ENCODE results near the gene RAB11A.
"Not testable (repeated sequence)": the region's sequence is repeated elsewhere in the genome, so short reads cannot be mapped to it uniquely, and the experiment has no call there.

The RAB11A gene

DNA sequence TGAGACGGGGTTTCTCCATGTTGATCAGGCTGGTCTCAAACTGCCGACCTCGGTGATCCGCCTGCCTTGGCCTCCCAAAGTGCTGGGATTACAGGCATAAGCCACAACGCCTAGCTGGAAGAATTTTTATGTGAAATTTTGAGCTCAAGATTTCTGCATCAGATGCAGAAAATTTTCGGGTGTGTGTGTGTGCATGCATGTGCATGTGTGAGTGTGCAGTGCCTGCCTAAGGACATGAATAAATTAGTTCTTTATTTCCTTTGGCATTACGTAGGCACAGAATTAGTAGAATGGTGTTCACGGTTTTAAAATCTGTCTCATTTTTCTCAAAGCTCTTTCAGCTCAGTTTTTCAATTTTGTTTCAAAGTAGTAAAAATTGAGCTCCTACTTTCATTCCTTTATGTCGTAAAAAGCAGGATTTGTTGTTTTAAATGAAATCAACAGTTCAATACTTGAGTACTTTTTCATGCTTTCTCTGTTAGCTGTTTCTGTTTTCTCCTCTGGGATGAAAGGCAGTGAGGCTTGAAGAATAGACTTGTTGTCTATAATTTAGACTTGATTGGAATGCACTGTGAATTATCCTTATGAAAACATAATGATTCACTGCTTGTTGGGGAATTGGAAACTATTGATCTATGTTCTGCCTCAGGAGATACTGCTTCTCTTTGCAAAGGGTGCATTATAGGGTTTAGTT, 23.3 kb upstream of the RAB11A start:
- DNase-seq: no peak

DNA sequence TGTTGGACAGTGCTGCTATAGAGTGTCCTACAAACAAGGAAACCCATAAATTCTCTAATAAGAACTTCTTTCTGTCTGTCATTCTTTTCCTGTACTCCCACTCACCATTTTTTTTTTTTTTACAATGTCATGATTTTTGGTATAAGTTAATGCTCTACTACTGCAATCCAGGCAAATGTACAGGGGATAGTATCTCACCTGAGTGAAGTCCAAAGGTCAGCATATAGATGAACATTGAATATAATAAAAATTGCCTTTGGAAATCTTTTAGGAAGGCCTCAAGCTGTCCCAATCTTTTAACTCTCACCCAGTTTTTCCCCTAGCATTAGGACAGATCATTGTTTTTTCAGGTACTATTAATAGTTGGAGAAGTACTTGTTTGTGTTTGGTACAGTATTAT, 21.3 kb upstream of the RAB11A start:
- no peak for DNase-seq

DNA sequence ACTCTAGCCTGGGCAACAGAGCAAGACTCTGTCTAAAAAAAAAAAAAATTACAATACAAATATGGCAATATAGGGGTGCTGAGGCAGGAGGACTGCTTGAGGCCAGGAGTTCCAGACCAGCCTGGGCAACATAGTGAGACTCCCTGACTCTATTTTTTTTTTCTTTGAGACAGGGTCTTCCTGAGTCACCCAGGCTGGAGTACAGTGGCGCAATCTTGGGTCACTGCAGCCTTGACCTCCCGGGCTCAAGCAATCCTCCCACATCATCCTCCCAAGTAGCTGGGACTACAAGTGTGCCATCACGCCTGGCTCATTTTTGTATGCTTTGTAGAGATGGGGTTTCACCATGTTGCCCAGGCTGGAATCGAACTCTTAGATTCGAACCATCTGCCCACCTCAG, 17.3 kb upstream of the RAB11A start:
- DNase-seq: no peak

DNA sequence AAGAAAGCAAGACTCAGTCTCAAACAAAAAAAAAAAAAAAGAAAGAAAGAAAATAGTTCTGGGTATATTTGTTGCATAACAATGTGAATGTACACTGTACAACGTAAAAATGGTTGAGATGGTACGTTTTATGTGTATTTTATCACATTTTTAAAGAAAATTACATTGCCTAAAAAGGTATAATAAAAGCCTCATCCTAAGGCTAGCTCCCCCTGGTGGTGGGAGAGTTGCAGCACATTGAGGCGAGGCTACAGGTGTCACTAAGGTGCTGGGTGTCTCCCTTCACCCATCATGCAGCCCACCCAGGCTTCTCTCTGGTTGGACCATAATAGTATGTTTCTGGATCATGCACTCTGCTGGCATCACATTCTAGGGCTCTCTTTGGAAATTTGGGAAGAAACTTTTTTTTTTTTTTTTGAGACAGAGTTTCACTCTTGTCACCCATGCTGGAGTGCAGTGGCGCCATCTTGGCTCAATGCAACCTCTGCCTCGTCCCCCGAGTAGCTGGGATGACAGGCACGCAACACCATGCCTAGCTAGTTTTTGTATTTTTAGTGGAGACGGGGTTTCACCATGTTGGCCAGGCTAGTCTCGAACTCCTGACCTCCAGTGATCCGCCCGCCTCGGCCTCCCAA, 12.4 kb upstream of the RAB11A start:
- DNase-seq: peak; percentile 19

DNA sequence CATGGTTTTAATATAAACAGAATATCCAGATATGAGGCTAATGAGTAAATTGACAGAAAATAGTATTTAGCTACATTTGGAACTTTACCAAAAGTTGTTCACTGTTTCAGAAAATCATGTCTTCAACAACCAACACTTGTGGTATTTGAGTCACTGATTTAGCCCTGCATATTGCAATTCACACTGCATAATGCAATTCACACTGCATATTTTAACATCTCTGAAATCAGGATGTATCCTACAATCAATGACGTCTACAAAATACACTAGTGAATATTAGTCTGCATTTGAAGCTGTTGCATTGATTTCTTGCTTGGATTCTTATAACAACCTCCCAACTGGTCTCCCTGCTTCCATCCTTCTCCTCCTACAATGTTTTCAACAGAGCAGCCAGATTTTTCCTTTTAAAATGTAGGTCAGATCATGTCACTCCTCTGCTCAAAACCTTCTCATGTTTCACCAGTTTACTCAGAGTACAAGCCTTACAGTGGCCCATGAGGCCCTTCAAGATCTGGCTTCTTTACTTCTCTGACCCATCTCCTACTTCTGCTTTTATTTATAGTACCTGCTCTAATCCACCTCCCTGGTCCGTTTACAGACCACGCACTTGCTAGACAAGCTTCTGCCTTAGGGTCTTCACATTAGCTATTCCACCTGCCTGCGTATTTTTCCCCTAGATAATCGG, 11.4 kb upstream of the RAB11A start:
- no peak for DNase-seq

DNA sequence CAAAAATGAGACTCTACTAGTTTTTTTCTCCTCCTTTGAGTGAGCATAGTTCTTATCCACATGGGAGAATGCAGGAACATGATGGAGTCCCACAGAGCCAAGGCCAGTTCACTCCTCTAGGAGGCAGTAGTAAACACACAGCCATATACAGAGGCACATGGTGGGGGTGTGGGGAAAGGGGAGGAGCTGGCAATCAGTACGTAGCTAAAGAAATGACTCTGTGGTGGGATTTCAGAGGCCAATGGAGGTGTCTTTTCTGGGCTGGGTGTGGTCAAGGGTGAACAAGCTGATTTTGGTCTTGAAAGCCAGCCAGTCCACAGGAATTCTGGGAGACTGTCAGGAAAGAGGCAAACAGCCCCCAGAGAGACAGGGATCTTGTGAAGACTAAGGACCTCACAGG, 6.6 kb upstream of the RAB11A start:
- peak; percentile 49 for DNase-seq

DNA sequence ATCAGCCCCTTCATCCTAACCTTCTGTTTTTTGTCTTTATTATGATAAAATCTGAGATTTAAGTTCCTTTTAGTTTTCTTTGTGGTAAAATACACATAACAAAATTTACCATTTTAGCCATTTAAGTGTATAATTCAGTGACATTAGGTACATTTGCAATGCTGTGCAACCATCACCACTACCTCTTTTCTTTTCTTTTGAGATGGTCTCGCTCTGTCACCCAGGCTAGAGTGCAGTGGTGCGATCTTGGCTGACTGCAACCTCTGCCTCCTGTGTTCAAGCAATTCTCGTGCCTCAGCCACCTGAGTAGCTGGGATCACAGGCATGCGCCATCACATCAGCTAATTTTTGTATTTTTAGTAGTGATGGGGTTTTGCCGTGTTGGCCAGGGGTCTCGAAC, 6.2 kb upstream of the RAB11A start:
- no peak for DNase-seq

DNA sequence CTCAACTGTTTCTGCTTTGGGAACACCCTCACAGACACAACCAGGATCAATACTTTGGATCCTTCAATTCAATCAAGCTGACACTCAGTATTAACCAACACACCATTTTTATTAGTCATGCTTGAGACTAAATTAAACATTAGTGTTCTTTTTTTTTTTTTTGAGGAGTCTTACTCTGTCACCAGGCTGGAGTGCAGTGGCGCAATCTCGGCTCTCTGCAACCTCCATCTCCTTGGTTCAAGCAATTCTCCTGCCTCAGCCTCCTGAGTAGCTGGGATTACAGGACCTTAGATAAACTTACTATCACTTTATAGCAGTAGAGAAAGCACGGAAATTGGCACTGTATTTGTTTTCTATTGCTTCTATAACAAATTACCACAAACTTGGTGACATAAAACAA, 2.0 kb upstream of the RAB11A start:
- DNase-seq: no peak

DNA sequence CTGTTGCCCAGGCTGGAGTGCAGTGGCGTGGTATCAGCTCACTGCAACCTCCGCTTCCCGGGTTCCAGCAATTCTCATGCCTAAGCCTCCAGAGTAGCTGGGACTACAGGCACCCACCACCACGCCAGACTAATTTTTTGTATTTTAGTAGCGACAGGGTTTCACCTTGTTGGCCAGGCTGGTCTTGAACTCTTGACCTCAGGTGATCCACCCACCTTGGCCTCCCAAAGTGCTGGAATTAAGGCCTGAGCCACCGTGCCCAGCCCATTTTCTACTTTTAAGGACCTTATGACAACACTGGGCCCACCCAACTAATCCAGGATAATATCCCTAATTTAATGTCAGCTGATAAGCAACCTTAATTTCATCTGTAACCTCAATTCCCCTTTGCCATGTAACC, 1.4 kb upstream of the RAB11A start:
- DNase-seq: not testable (repeated sequence)

DNA sequence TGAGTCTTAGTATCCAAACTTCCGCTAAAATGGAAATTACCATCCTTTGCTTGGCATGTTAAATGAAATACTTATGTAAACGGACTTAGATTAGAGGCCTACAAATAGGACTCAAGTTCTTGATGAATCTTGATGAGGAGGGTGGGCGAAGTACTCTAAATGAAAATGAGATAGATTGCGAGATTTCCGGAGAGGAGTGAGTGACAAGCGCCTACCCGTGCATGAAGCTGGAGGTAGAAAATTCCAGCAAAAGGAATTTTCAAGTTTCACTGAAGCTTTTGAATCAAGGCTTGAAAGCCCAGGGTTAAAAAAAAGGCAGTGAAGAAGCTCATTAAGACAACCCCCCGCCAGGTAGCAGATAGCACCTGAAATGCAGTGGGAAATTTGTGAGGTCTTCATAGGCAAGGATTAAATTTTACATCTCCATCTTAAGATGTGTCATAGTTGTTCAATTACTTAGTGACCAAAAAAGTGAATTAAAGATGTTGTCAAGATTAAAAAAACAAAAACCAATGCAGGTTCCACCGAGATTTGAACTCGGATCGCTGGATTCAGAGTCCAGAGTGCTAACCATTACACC, 655 bp upstream of the RAB11A start:
- DNase-seq: no peak

DNA sequence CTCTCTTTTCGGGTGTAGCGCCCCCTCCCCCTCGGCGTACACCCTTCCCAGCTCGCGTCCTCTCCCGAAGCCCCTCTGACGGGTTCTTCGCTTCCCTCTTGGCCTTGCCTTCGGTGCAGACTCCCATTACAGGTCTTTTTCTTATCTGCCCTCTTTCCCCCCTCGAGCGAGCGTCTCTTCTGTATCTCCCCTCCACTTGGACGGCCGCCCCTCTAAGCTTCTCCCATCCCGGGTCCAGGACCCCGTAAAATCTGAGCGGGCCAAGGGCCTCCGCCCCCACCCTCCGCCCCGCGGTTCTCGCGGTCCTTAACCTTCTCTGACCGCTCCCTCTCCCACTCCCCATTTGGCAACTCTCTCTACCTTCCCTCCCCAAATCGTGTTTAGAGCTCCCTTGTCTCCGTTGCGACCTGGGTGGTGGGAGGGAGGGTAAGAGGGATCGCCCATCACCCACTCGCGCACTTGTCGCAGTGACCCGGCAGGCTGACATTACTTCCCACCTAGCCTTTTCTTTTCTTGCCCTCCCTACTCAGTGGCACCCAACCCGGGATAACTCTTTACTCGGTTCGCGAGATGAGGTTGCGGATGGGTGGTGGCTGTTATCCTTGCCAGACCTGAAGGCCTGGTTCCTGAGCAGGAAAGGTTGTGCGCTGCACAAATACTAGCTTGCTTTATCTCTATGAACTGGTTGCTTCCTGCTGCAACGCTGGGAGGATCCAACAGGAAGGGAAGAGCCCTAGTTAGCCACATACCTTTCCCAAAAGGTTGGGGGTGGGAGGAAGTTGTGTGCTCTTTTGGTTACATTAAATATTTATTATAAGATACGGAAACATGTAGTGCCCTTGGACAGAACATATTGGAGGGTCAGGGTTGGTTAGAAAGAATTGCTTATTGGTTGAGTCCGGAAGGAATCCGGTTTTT, 922 bp downstream of the RAB11A start:
- DNase-seq: peak; percentile 52

DNA sequence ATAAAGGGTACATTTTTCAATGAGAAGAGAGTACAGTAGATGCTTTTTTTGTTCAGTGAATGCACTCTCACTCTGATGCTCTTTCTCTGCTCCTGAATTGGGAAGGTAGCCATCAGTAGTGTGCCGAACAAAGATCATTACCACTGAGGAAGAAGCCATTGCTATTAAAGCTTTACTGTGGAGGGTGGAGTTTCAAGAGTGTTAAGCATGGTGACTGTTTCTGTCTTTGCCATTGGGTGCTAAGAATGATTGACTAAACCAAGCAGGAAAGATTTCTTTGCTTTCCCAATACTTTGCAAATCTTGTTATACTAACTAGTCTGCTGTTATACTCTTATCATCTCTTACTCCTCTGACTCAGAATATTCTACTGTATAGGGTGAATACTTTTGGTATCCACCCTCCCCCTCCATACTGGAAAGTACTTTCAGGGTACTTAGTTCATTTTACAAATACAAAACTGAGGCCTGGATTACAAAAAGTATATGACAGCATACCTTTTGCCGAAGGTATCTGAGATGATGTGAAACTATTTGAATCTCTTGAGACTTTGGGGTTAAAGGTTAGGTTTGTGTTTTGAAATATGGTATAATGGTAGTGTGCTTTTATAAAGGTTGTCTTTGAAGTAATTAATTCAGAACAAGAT, 1.7 kb downstream of the RAB11A start:
- peak; percentile 17 for DNase-seq

DNA sequence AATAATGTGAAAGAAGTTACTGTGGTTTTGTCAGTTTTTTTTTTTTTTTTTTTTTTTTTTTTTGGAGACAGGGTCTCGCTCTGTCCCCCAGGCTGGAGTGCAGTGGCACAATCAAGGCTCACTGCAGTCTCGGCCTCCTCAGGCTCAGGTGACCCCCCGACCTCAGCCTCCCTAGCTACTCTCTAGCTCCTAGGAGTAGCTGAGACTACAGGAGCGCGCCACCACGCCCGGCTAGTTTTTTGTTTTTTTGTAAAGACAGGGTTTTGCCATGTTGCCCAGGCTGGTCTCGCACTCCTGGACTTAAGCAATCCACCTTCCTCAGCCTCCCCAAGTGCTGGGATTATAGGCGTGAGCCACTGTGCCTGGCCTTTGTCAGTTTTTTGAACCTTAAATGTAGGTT, 2.6 kb downstream of the RAB11A start:
- DNase-seq: not testable (repeated sequence)

DNA sequence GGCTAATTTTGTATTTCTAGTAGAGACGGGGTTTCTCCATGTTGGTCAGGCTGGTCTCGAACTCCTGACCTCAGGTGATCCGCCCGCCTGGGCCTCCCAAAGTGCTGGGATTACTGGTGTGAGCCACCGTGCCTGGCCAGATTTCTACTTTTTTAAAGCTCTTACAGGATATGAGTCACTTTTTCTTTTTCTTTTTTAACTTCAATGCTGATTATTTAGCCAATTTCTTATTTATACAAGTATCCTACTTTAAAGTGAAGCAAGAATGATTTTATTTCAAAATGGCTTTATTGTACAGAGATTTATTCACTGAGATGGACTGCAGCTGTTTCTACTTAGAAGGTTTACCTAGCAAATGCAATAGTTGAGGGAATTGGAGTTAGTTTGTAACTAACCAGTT, 3.3 kb downstream of the RAB11A start:
- DNase-seq: not testable (repeated sequence)

DNA sequence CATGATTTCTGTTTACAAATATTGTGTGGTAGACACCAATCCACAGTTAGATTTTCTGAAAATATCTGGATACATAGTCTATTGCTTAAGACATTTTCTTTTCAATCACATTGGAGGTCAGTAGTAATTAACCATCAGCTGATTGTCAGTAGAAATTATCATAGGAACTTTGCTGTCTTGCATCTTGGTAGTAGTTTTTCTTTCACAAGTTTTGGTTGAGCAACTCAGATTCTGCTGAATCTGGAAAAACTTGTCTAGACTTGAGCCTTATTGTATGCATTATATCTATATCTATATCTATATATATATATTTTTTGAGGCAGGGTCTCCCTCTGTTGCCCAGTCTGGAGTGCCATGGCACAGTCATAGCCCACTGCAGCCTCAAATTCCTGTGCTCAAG, 4.0 kb downstream of the RAB11A start:
- no peak for DNase-seq

DNA sequence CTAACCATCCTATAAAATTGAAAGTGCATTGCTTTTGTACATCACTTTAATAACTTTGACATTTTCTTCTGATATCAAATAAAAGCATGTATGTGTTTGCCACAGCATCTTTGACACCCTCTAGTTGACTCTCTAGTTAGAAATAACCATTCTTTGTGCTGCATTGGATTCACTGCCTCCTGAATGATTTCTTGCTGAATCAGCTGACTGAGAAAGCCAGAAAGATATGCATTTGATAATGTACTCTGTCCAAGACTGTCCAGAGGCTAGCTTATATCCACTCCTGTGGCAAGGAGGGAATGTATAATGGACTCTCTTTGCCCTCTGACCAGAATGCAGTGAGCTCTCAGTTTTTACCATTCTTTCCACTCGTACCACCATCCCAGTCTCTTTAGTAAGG, 6.2 kb downstream of the RAB11A start:
- DNase-seq: no peak

DNA sequence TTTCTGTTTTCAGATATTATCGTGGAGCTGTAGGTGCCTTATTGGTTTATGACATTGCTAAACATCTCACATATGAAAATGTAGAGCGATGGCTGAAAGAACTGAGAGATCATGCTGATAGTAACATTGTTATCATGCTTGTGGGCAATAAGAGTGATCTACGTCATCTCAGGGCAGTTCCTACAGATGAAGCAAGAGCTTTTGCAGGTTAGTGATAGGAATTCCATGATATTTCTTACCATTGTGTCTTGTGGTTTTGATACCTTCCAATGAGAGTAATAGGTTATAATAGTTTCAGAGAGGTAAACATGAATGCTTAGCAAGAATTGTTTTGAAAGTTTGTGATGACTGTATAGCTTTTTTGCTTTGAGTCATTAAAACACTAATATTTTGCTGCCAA, 8.5 kb downstream of the RAB11A start:
- no peak for DNase-seq

DNA sequence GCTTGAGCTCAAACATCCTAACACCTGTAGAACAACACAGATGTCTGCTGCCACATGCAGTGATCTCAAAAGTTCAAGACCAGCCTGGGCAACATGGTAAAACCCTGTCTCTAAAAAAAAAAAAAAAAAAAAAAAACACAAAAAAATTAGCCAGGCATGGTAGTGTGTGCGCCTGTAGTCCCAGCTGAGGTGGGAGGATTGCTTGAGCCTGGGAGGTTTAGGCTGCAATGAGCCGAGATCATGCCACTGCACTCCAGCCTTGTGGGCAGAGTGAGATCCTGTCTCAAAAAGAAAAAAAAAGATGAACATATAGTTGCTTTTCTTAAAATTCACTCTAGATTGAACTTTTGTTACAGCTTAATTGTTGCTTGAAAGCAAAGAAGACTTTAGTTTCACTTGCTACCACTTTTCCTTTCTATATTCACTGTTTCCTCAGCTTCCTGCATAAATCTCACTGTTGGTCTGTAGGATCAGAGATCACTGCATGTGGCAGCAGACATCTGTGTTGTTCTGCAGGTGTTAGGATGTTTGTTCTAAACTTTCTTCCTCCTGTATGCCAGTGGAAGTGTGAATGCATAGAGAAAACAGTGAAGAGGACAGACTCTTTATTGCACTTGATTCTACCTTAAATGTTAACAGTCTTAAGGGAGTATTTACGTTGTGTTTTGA, 12.6 kb downstream of the RAB11A start:
- DNase-seq: no peak

DNA sequence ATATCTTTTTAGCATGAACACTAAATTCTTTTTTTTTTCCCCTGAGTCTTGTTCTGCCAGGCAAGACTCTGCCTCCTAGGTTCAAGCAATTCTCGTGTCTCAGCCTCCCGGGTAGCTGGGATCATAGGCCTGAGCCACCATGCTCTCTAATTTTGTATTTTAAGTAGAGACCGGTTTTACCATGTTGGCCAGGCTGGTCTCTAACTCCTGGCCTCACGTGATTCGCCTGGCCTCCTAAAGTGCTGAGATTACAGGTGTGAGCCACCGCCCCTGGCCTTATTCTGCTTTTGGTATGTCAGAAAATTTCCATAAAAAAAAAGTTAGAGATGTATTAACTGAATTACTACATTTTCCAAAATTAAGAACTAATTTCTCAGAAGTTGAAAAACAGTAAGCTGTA, 14.3 kb downstream of the RAB11A start:
- DNase-seq: no peak

DNA sequence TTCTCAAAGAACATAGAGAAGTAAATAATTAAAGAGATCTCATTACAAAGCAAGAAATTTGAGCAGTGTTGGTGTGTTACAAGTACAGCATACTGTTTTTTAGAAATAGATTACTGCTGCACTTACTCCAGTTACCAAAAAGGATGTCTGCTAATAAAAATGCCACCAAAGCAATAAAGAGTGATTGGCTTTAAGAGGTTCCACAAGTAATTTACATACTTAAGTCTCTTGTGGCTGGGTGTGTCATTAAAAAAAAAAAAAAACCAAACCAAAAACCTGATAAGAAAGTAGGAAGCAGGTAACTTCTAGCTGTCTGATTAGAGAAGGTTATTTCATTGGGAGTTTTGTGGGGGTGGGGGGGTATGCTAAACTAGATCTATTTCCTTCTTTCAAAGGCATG, 15.2 kb downstream of the RAB11A start:
- no peak for DNase-seq

DNA sequence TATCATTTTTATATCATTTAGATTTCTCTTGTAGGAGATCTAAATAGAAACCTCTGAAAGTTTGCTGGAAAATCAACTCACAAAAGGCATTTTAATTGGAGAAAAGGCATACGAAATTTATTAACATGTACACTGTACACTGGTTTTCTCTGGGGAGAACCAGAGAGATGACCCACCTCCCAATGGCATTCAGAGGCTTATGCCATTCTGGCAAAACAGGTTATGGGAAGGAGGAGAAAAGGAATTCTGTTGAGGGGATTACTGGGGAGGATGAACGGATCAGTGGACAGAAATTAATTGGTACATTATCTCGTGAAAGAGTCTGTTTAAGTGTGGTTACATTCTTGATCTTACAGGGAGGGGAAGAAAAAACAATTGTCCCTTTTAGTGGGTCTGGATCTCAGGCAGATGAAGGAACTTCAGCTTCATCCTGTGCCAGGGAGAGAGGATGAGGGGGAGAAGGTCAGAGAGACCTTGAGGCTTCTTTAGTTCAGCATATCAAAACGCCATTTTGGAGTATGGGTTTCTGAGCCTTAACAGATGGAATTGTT, 16.5 kb downstream of the RAB11A start:
- DNase-seq: no peak

DNA sequence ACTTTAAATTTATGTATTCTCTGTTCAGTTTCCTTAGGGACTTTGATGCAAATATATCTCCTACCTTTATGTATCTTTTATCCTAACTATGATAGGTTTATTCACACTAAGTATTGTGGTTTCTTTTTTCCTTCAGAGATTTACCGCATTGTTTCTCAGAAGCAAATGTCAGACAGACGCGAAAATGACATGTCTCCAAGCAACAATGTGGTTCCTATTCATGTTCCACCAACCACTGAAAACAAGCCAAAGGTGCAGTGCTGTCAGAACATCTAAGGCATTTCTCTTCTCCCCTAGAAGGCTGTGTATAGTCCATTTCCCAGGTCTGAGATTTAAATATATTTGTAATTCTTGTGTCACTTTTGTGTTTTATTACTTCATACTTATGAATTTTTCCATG, 18.3 kb downstream of the RAB11A start:
- DNase-seq: no peak
